Right atrium auricular region (tissue), 2 donors: Measurements from ENCODE around the gene COL8A2. TPM values are rescaled to one million over a fixed set of nuclear protein-coding genes. Genes with fewer than 3 reads are reported as not detected.

Source experiments
- DNase-seq: peaks from one replicate; pipeline ENCODE4 v3.0.0-alpha.2; 2019; ENCODE audit warnings: low spot score
- H3K27ac ChIP-seq, 2 donors: fragments of 200-600 bp; sonication (generic); 1 replicate in 1 of 2; 2 replicates in 1 of 2; pipeline ENCODE4 v1.5.1; 2016 to 2019
- H3K27me3 ChIP-seq, 2 donors: fragments of 200-600 bp; sonication (generic); one replicate each; pipeline versions ENCODE4 v1.5.1 to v1.6.0; 2017 to 2019
- H3K36me3 ChIP-seq: fragments of 200-600 bp; sonication (generic); one replicate; pipeline ENCODE4 v1.5.1; 2016
- H3K4me1 ChIP-seq, 2 donors: fragments of 200-600 bp; sonication (generic); one replicate each; pipeline versions ENCODE4 v1.5.1 to v1.6.0; 2017 to 2019
- H3K4me3 ChIP-seq, 2 donors: fragments of 200-600 bp; sonication (generic); 1 replicate in 1 of 2; 2 replicates in 1 of 2; pipeline ENCODE4 v1.5.1; 2017 to 2019; ENCODE audit warnings: mild to moderate bottlenecking in 1 of 2, moderate library complexity in 1 of 2
- H3K9me3 ChIP-seq, 2 donors: fragments of 200-600 bp; sonication (generic); one replicate each; pipeline ENCODE4 v1.5.1; 2019
- CTCF ChIP-seq, 2 donors: fragments of 200-600 bp; sonication (generic); IDR thresholded peaks; one replicate each; pipeline ENCODE4 v1.5.1; 2019; ENCODE audit warnings: antibody characterized with exemption in 2 of 2
- total RNA-seq, 2 donors: library from RNA; depleted of rRNA; stranded (reverse); fragments of >200 nt; gene quantifications; one replicate each; pipeline ENCODE4 v1.1.0, GENCODE V29; 2016

Gene COL8A2
- total RNA-seq, 2 donors from 2014 or later, result 3.5 to 4.5 TPM

DNA sequence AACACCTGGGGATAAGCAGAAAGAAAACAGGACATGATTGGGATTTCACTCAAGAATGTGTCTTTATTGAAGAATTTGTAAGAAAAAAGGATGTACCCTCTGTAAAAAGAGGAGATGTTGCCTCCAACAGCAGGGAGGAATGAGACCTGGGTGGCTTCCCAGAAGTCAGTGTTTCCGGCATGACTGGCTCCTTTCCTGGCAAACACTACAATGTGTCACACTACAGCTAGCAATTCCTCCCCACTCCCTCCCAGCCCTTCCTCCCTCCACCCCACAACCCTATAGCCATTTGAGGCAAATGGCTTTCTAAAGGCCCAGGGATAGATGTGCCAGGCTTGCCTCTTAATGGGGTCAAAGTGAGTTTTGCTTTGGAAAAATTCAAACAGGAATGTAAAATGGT, 11.5 kb upstream of the COL8A2 start:
- Histone ChIP-seq H3K36me3 (peaks cover 29% of the 10 kb centered on the region), H3K27me3 (no peaks in the 10 kb centered on the region), H3K9me3 (no peaks in the 10 kb centered on the region), H3K4me1 (peaks cover 0 to 51% of the 10 kb centered on the region in 2 donors), H3K4me3 (no peak overlapping the region), H3K27ac (peak overlapping the region; percentile 61 to 83)
- no peak for TF ChIP-seq CTCF (IDR thresholded peaks at IDR 0.05)
- DNase-seq, result peak; percentile 79

DNA sequence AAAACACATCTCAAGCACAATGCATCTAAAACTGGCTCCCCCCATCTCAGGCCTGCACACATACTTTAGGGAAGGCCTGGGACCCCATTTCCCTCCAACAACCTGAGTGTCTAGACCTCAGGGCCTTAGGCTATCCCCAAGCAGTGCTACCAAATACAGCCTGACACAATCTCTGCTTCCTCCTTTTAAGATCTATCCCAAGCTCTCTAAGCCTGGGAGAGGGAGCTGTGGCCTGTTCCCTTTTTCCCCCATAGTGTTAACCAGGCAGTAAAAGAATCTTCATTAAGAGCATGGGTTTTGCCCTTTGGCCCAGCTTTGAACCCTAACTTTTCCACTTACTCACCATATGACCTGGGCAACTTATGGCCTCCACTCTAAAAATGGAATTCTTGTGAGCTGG, 10.8 kb upstream of the COL8A2 start:
- Histone ChIP-seq H3K36me3 (peaks cover 29% of the 10 kb centered on the region), H3K4me1 (peaks cover 0 to 51% of the 10 kb centered on the region in 2 donors), H3K27me3 (no peaks in the 10 kb centered on the region), H3K4me3 (no peak overlapping the region), H3K27ac (peak overlapping the region; percentile 61 to 83), H3K9me3 (no peaks in the 10 kb centered on the region)
- no peak for DNase-seq
- no peak for TF ChIP-seq CTCF (IDR thresholded peaks at IDR 0.05)

DNA sequence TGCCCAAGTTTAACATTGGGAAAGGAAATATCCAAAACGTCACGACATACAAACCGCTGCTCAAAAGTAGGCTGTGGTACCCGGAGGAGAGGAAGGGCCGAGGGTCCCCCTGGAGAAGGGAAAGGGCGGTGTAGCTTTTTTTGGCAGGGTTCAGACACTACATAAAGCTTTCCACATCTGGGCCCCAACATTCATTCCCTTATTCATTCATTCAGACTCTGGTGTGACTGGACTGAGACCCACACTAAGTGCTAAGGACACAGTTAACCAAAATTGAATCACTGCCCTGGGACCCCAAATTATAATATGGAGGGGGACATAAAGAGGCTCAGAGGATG, 10.3 kb upstream of the COL8A2 start:
- Histone ChIP-seq H3K9me3 (no peaks in the 10 kb centered on the region), H3K4me1 (peaks cover 0 to 51% of the 10 kb centered on the region in 2 donors), H3K4me3 (no peak overlapping the region), H3K27me3 (no peaks in the 10 kb centered on the region), H3K27ac (peak overlapping the region; percentile 61 to 83), H3K36me3 (peaks cover 29% of the 10 kb centered on the region)
- DNase-seq, result no peak
- TF ChIP-seq CTCF (IDR thresholded peaks at IDR 0.05), result no peak

- no peaks in the 10 kb centered on the region for H3K27me3 ChIP-seq
- peaks cover 0 to 51% of the 10 kb centered on the region in 2 donors for H3K4me1 ChIP-seq
- H3K9me3 ChIP-seq, result no peaks in the 10 kb centered on the region
- no peak for DNase-seq
- H3K4me3 ChIP-seq, result no peak overlapping the region
- H3K36me3 ChIP-seq, result peaks cover 25% of the 10 kb centered on the region
- peak; percentile 38 to 80 for TF ChIP-seq CTCF (IDR thresholded peaks at IDR 0.05)
- peak overlapping the region; percentile 61 to 83 for H3K27ac ChIP-seq
These were observed 9.7 kb upstream of the COL8A2 start for GRCh38 chr1:36134505-36135329.

- H3K9me3 ChIP-seq, result no peaks in the 10 kb centered on the region
- peaks cover 0 to 51% of the 10 kb centered on the region in 2 donors for H3K4me1 ChIP-seq
- peak overlapping the region in 1 of 2 donors; percentile 83 for H3K27ac ChIP-seq
- no peak overlapping the region for H3K4me3 ChIP-seq
- no peaks in the 10 kb centered on the region for H3K27me3 ChIP-seq
- no peak for TF ChIP-seq CTCF (IDR thresholded peaks at IDR 0.05)
- DNase-seq, result no peak
- H3K36me3 ChIP-seq, result peaks cover 19% of the 10 kb centered on the region
These were observed 9.0 kb upstream of the COL8A2 start for GRCh38 chr1:36134031-36134430.
